A673 (cell line): ENCODE results near the gene AMZ2.

ENCODE experiments used
- EZH2 ChIP-seq: fragments of 200-600 bp; sonication (generic); IDR thresholded peaks from 2 replicates; pipeline ENCODE4 v1.6.1; 2017; ENCODE audit warnings: borderline replicate concordance, low read depth, mild to moderate bottlenecking, mixed read lengths, antibody characterized with exemption, low read length; ENCODE audit not compliant: poor library complexity, severe bottlenecking
- TF ChIP-seq, protein P1 (sequence below): fragments of 300-800, 200-600 bp; sonication (generic); conservative IDR thresholded peaks from 2 replicates; pipeline ENCODE4 v1.5.1; 2017; ENCODE audit warnings: low read depth, mild to moderate bottlenecking, antibody characterized with exemption, low read length, moderate library complexity, mixed read lengths

DNA sequence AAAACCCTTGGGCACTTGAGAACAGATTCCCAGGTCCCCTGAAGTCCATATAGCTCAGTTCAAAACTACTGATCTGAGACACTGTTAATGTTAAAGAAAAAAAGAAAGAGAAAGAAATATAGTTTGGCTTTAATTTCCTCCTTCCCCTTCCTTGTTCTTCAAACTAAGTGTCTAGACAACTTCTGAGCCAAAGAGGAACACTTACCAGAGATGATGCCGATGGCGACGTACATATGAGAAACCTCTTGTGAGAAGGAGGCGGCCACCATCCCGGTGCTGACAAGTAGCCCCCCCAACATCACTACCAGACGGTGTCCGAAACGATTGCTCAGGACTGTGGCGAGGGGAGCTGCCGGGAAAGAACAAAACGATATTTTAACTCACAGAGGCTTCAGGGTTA, 25.9 kb downstream of the AMZ2 start:
- TF ChIP-seq, protein P1, sequence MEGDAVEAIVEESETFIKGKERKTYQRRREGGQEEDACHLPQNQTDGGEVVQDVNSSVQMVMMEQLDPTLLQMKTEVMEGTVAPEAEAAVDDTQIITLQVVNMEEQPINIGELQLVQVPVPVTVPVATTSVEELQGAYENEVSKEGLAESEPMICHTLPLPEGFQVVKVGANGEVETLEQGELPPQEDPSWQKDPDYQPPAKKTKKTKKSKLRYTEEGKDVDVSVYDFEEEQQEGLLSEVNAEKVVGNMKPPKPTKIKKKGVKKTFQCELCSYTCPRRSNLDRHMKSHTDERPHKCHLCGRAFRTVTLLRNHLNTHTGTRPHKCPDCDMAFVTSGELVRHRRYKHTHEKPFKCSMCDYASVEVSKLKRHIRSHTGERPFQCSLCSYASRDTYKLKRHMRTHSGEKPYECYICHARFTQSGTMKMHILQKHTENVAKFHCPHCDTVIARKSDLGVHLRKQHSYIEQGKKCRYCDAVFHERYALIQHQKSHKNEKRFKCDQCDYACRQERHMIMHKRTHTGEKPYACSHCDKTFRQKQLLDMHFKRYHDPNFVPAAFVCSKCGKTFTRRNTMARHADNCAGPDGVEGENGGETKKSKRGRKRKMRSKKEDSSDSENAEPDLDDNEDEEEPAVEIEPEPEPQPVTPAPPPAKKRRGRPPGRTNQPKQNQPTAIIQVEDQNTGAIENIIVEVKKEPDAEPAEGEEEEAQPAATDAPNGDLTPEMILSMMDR: no peak
- TF ChIP-seq EZH2: no peak
